HepG2 (cell line): ENCODE data around the gene YY1. TPM values are rescaled to one million over a fixed set of nuclear protein-coding genes. Genes with fewer than 3 reads are reported as not detected.

Experiments
- BHLHE40 ChIP-seq: IDR thresholded peaks from 2 replicates; pipeline ENCODE4 v1.6.1; 2011; ENCODE audit warnings: low read length, improper control_type of control experiment
- ETV6 ChIP-seq: sonication (generic); formaldehyde crosslinking; conservative IDR thresholded peaks from 2 replicates; pipeline ENCODE4 v1.4.0; 2020; ENCODE audit warnings: missing genetic modification reagents
- HES4 ChIP-seq: sonication (generic); formaldehyde crosslinking; IDR thresholded peaks from 2 replicates; pipeline ENCODE4 v1.9.0; 2021; ENCODE audit warnings: mild to moderate bottlenecking, missing genetic modification reagents, borderline replicate concordance
- HNRNPL ChIP-seq: fragments of 200-400 bp; formaldehyde crosslinking; IDR thresholded peaks from 2 replicates; pipeline ENCODE4 v1.6.1; 2017; ENCODE audit warnings: mild to moderate bottlenecking, low read depth, low read length
- NFYB ChIP-seq: sonication (generic); formaldehyde crosslinking; IDR thresholded peaks from 2 replicates; pipeline ENCODE4 v1.4.0; 2020; ENCODE audit warnings: missing genetic modification reagents
- TRAFD1 ChIP-seq: sonication (generic); formaldehyde crosslinking; IDR thresholded peaks from 2 replicates; pipeline ENCODE4 v1.5.1; 2020; ENCODE audit warnings: missing genetic modification reagents, mild to moderate bottlenecking, borderline replicate concordance
- ZBTB8A ChIP-seq: sonication (generic); formaldehyde crosslinking; IDR thresholded peaks from 2 replicates; pipeline ENCODE4 v1.4.0; 2020; ENCODE audit warnings: mild to moderate bottlenecking, low read depth, missing genetic modification reagents, borderline replicate concordance
- ZNF280D ChIP-seq: sonication (generic); formaldehyde crosslinking; IDR thresholded peaks from 2 replicates; pipeline ENCODE4 v1.5.1; 2020; ENCODE audit warnings: mild to moderate bottlenecking, missing genetic modification reagents
- ZNF30 ChIP-seq: sonication (generic); formaldehyde crosslinking; IDR thresholded peaks from 2 replicates; pipeline ENCODE4 v1.5.0; 2020; ENCODE audit warnings: mild to moderate bottlenecking, missing genetic modification reagents
- ZNF619 ChIP-seq: sonication (generic); formaldehyde crosslinking; IDR thresholded peaks from 2 replicates; pipeline ENCODE4 v1.4.0; 2020; ENCODE audit warnings: mild to moderate bottlenecking, missing genetic modification reagents
- ZNF704 ChIP-seq: sonication (generic); formaldehyde crosslinking; IDR thresholded peaks from 2 replicates; pipeline ENCODE4 v1.8.1; 2023; ENCODE audit warnings: mild to moderate bottlenecking, inconsistent platforms, moderate library complexity, missing genetic modification reagents, borderline replicate concordance
- ZNF775 ChIP-seq: sonication (generic); formaldehyde crosslinking; IDR thresholded peaks from 2 replicates; pipeline ENCODE4 v1.4.0; 2020; ENCODE audit warnings: missing genetic modification reagents, mild to moderate bottlenecking, moderate library complexity, borderline replicate concordance
- ZNF784 ChIP-seq: sonication (generic); formaldehyde crosslinking; IDR thresholded peaks from 2 replicates; pipeline ENCODE4 v1.5.1; 2020; ENCODE audit warnings: missing genetic modification reagents, mild to moderate bottlenecking, borderline replicate concordance
- polyA plus RNA-seq, 8 experiments: library from polyadenylated mRNA; depleted of rRNA in 3 of 8; stranded (reverse) in 7 of 8; unstranded in 1 of 8; fragments of >200 nt; fragmentation: Illumina TruSeq in 4 of 8; extraction: Trizol in 4 of 8; gene quantifications; 2 replicates each; pipeline versions ENCODE4 v1.2.1 to v1.2.3, GENCODE V29; 2011 to 2016; ENCODE audit warnings: low read depth in 4 of 8, missing spikeins in 1 of 8, mixed read lengths in 1 of 8; ENCODE audit not compliant: insufficient read depth in 1 of 8
- total RNA-seq, 5 experiments: library from RNA; depleted of rRNA; stranded (reverse); fragments of >200 nt; fragmentation: Illumina TruSeq; extraction: Trizol; gene quantifications; 2 replicates each; pipeline ENCODE4 v1.2.3, GENCODE V29; 2016; ENCODE audit warnings: low read depth in 1 of 5

The YY1 gene
- total and polyA plus RNA-seq, 2 of the 13 experiments (the other 11 are each of a cell fraction or from before 2014, with no cell fraction given): 29.4 to 68.1 TPM

- TF ChIP-seq ZNF280D (CRISPR knock-in tag) (no peak), ZNF775 (CRISPR knock-in tag) (no peak), ZNF704 (CRISPR knock-in tag) (no peak), ZBTB8A (no peak), NFYB (CRISPR knock-in tag) (peak; percentile 67), HNRNPL (no peak), BHLHE40 (no peak), ZNF619 (CRISPR knock-in tag) (no peak), TRAFD1 (CRISPR knock-in tag) (no peak), ZNF30 (CRISPR knock-in tag) (no peak), HES4 (CRISPR knock-in tag) (no peak; the same call in 1 of the 2 replicates), ZNF784 (CRISPR knock-in tag) (peak; percentile 4; the same call in 1 of the 2 replicates), ETV6 (CRISPR knock-in tag) (no peak)
Observed at GRCh38 chr14:100306101-100306997, 67.4 kb downstream of the YY1 start, which contains the start of gene SLC25A29 (continued).
